HG02938 (cell line): Measurements from ENCODE around the gene SYCE3.

Experiments
- ATAC-seq: cut with Tn5 transposase; IDR thresholded peaks from one replicate; pipeline ENCODE4 v1.9.1; 2021; ENCODE audit warnings: mild to moderate bottlenecking, moderate library complexity; ENCODE audit not compliant: unreplicated experiment

The SYCE3 gene

GRCh38 chr22:50576806-50577696 lies 14.3 kb upstream of the SYCE3 start:
- no peak for ATAC-seq

DNA sequence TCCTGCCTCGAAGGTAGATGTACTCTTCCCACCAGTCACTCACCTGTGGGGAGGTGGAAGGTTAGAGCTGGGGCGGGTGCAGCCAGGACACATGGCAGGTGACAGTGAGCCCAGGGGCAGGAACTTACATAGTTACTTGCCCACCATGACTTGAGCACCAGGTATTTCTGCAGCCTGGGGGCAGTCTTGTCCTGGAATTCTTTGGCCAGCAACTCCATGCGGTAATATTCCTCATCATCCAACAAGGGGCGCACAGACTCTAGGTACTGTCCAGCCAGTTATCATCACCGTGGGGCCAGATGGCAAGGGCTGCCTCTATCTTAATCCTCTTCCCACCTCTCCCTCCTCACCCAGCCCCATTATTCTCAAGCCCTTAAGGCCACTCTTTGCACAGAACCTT lies 13.4 kb upstream of the SYCE3 start:
- ATAC-seq = no peak

DNA sequence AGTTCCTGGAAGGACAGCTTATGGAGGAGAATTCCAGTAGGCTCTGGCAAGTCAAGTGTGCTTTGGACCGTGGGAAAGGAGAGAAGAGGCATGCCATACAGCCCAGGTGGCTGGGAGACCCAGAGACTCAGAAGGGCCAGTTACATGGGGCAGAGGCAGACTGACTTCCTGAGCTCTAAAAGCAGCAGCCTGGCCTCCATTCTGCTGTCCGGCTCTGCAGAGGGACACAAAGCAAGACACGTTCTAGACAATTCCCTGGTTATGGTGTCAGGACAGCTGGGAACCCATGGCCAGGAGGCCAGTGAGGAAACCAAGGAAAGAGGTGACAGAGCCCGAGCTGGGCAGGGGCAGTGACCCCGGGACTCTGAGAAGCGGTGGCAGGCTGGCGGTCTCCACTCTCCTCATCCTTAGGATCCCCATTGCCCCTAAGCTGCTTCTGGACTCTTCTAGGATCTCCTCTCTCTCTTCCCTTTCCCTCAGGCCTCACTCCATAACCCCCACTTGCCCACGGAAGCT lies 12.8 kb upstream of the SYCE3 start:
- no peak for ATAC-seq

DNA sequence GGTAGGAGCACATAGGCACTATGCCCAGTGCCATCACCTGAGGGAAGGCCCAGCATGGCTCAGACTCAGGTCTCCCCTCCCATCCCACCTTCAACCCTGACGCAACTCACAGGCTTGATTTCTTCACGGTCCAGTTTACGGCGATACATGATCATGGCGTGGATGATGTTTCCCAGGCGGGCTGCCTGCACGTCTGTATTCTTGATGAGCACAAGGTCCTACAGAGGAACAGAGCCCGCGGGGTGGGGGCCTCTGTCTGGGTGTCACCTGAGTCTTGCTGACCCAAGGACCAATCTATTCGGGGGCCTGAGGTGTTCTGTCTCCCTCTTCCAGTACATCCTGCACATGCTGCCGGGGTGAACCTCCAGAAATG lies 11.7 kb upstream of the SYCE3 start:
- ATAC-seq = no peak

GRCh38 chr22:50573491-50574382 lies 11.0 kb upstream of the SYCE3 start:
- no peak for ATAC-seq

- ATAC-seq = no peak
Observed at GRCh38 chr22:50572965-50573364, 10.2 kb upstream of the SYCE3 start.

GRCh38 chr22:50571264-50572175 lies 8.8 kb upstream of the SYCE3 start:
- no peak for ATAC-seq

- ATAC-seq = no peak
Observed at GRCh38 chr22:50570861-50571260, 8.1 kb upstream of the SYCE3 start.

DNA sequence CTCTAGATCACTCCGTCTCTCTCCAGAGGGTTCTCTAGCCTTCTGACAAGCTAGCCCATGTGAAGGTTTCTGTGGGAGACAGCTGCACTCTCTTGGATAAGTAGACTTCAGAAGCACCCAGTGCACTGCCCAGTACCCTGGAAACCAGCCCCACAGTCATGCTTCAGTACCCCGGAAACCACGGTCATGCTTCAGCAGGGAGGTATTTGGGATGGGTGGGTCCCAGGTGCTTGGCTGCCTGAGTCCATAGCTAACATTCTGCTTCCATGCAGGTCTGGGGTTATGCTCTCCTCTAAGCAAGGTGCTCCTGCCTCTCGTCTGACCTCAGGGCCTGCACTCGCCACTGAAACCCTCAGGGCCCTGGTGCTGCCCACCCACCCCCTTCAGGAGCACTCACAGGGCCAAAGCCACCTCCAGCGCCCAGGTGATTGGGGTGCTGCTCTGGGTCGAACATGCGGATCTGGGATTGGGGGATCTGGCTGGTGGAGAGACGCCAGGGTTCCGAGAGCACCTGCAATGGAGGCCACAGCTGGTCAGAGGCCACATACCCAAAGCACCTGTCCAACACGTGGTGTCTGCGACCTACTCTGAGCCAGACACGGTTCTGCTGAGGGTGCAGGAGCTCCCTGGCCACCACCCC lies 7.3 kb upstream of the SYCE3 start:
- ATAC-seq = no peak

GRCh38 chr22:50569041-50569459 lies 6.3 kb upstream of the SYCE3 start:
- ATAC-seq = no peak

DNA sequence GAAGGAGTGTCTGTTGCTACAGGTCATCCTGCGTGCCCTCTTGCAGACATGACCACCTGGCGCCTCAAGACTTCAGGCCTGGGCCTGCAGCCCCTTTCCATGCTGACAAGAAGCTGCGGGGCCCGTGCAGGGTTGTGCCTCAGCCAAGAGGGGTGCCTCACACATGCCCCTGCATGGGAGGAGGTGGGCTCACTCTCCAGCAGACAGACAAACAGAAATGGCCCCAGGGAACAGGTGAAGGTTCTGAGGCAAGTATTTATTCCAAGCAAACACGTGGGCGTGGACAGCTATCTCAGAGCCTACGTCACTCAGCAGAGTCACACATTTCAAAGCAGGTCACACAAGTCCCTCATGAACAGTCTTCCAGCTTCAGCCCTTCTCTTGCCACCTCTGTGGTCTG lies 5.9 kb upstream of the SYCE3 start:
- no peak for ATAC-seq

DNA sequence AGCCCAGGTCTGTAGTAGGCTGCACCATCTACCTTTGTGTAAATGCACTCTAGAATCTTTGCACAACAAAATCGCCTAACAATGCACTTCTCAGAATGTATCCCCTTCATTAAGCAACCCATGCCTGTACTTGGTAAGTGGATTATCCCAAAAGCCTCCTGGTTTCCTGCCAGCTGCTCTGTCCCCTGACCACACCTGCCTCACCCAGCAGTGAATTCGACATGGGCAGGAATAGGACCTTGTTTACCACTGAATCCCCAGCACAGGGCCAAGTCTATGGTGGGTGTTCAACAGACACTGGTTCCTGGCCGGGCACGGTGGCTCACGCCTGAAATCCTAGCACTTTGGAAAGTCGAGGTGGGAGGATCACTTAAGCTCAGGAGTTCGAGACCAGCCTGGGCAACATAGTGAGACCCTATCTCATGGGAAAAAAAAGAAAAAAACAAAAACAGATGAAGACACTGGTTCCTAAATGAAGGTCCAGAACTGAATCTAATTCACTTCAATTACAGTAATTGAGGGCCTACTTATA lies 5.1 kb upstream of the SYCE3 start:
- no peak for ATAC-seq

DNA sequence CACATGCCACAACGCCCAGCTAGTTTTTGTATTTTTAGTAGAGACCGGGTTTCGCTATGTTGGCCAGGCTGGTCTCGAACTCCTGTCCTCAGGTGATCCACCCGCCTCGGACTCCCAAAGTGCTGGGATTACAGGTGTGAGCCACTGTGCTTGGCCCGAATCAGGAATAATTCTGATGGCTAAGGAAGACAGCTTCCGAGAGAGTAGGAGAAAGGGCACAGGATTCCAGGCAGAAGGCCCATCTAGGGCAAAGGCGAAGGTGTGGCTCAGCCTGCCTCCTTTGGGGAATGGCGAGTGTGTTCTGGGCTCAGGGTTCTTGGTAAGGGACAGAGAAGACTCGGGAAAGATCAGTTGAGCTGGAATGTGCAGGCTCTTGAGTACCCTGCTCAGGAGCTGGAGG lies 1.6 kb upstream of the SYCE3 start:
- no peak for ATAC-seq

DNA sequence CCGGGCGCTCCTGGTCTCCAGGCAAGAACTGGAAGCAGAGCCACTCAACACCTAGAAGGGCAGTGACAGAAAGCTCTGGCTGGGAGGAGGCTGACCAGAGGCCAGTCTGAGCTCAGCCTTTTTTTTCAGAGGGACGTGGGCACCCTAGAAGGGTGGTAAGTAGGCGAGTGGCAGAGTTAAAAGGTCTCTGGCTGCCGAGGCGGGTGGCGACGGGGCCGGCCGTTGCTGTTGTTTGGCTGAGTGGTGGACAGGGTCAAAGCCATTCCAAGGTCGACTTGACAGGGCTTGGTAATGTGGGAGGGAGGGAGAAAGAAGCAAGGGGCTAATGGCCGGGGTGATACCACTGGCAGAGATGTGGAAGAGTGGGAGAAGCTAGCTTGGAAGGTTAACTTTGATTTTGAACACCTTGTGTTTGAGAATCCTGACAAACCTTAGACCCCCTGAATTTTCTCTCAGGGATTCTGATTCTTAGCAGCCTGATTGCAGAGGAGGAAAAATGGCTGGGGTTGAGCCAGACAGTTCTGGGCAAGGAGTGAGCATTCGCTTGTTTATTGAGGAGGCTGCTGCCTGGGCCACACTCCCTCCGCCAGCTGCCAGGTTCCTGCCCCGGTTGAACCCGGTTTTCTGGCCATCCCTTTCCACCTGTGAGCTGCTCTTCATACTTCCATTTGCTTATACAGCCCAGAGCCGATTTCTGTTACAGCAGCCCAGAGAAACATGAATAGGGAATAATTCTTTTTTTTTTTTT lies 868 bp upstream of the SYCE3 start:
- ATAC-seq = no peak

DNA sequence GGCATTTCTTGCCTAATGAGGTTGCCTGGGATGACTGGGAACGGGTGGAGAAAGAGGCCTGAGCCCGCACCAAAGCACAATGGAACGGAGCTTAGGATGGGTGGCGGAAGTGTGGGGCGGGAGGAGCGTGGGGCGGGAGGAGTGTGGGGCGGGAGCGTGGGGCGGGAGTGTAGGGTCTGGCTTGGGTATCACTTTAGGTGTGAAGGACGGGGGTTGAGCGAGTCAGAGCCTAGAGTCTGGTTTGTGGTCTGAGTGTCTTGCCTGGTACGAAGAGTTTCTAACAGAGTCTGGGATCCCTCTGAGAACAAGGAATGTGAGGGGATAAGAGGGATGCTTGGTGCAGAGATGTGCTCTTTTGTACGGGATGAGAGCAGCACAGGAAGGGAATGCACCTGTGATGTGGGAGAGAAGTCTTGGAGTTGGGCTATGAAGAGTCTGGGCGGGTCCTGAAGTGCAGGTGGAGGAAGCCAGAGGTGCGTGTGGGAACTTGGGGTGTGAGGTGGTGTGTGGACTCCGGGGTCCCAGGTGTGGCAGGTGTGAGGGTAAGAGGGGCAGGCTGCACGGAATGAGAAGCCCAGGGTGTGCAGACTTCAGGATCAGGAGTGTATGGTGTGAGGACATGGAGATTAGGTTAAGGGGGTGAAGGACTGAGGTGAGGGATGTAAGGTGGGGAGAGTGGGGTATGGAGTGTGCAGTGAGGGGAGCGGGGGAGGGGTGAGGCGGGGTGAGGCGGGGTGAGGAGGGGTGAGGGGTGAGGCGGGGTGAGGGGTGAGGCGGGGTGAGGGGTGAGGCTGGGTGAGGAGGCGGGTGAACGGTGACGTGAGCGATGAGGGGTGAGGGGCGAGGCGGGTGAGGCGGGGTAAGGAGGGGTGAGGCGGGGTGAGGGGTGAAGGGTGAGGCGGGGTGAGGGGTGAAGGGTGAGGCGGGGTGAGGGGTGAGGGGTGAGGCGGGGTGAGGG lies 1.0 kb downstream of the SYCE3 start:
- no peak for ATAC-seq

DNA sequence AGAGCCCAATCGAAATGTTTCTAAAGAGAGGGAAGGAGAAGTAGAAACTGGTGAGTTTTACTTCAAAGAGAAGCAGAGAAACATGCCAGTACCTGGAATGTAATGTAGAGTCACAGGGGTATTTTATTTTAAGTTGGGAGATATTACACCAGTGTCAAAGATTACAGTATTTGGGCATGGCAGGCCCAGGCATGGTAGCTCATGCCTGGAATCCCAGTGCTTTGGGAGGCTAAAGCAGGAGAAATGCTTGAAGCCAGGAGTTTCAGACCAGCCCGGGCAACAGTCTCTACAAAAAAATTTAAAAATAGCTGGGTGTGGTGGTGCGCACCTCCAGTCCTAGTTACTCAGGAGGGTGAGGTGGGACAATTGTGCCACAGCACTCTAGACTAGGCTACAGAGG lies 2.7 kb downstream of the SYCE3 start:
- no peak for ATAC-seq

DNA sequence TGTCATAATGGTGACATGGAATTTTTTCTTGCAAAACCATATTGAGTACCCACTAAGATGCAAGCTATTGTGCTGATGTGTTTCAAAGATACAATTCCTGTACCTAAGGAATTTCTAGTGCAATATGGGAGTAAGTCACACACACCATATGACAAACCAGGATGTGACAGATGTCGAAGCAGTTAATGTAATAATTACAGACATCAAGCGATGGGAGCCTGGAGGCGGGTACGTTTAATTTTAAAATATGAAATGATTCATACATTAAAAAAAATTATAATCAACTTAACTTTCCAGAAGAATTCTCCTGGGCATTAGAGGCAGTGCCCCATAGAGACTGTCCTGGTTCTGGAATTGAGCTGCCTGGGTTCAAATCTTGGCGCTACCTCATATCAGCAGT lies 6.0 kb downstream of the SYCE3 start:
- ATAC-seq = no peak

DNA sequence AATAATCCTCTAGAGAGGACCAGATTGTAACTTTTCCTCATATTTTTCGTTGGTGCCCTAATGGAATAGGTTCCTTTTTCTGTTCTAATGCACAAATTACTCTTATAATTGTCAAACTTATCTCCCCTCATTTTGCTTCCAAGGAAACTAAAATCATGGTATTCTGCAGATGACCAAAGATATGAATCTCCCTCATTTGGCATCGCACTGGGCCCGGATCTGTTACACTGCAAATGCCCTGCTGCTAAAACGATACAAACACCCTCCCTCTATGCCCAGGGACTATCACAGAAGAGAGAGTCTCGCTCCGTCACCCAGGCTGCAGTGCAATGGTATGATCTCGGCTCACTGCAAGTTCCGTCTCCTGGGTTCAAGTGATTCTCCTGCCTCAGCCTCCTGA lies 9.4 kb downstream of the SYCE3 start:
- no peak for ATAC-seq
